ENCODE data around the gene PEX11A. TPM values are rescaled to one million over a fixed set of nuclear protein-coding genes. Genes with fewer than 3 reads are reported as not detected.

The PEX11A gene
- polyA plus RNA-seq, 1 experiment: 7.5 TPM

DNA sequence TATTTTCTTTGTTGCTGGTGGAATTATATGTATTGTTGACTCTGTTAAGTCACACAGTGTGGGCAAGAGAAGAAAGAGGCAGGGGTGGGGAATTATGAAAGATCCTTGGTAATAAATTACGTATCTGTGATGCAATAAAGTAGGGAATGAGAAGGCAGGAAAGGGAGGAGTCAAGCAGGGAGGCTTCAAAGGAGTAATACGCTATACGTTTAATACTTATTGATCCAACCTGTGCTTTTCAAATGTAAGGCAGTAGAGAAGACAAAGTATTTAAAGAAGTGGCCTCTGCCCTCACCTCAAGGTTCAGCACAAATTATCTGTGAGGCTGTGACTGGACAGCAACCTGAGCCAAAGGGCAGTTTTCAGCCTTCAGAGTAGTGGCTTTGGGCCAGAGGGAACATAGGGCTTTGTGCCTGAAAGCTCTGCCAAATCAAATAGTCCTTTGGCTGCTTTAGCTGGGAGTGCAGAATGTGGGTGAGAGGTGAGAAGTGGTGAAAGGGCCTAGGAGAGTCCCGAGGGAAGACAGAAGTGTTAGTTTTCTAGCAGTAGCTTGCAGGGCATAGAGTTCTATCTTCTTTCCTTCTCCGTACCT is 10.2 kb downstream of the PEX11A start:
- ChIA-PET POLR2A (no interaction called here), CTCF (no interaction called here)
- TF ChIP-seq, protein P1, sequence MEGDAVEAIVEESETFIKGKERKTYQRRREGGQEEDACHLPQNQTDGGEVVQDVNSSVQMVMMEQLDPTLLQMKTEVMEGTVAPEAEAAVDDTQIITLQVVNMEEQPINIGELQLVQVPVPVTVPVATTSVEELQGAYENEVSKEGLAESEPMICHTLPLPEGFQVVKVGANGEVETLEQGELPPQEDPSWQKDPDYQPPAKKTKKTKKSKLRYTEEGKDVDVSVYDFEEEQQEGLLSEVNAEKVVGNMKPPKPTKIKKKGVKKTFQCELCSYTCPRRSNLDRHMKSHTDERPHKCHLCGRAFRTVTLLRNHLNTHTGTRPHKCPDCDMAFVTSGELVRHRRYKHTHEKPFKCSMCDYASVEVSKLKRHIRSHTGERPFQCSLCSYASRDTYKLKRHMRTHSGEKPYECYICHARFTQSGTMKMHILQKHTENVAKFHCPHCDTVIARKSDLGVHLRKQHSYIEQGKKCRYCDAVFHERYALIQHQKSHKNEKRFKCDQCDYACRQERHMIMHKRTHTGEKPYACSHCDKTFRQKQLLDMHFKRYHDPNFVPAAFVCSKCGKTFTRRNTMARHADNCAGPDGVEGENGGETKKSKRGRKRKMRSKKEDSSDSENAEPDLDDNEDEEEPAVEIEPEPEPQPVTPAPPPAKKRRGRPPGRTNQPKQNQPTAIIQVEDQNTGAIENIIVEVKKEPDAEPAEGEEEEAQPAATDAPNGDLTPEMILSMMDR (IDR thresholded peaks at IDR 0.05; ENCODE audit: low read depth, low read length): no peak
- no peak overlapping the region for H3K27ac ChIP-seq (ENCODE audit: low read depth, low read length)
- DNase-seq (ENCODE audit: low read depth, low spot score): no peak
- H3K9me3 ChIP-seq (ENCODE audit: control insufficient read depth, insufficient read depth, low read length): no peaks in the 10 kb centered on the region
- no peak overlapping the region for H3K4me3 ChIP-seq (ENCODE audit: low read depth, low read length)
- H3K27me3 ChIP-seq (ENCODE audit: control insufficient read depth, insufficient read depth, low read length): no peaks in the 10 kb centered on the region

DNA sequence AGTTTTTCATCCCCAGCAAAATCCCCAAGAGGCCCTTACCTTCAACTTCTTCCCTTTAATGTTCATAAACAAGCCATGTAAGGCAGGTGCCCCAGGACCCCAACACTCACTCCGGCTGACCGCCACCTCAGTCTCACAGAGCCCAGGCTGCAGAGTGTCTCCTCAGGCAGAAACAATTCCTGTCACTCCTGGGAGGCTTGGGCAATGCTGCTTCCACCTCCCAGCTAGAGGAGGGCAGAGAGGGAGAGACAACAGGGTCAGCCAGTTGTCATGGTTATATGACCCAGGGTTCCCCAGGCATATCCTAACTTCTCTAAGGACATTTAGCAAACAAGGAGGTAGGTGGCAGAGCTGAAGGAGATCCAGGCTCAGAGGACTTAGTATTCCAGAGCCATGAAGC is 11.3 kb downstream of the PEX11A start, which contains the start of gene PLIN1:
Gene PLIN1 (minus strand): TSS at position 156 of the 400 bp plus-strand sequence. CDS start 1,878 bp downstream, outside the sequence.
- H3K27ac ChIP-seq (ENCODE audit: low read depth, low read length): no peak within 1 kb of the TSS

DNA sequence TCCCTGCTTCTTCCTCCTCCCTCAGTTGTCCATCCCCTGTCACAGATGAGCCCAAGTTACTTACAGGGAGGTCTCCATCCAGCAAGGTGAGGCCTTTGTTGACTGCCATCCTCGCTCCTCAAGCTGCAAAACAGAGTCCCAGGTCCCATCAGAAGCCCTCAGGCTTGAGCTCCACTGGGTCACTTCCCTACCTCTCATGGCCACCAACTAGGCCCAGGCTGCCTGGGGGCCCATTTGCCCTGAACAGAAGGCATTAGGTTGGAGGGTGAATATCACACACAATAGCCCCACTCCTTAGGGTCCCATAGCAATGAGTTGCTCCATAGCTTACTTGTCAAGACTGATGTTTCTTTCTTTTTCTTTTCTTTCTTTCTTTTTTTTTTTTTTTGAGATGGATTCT is 13.2 kb downstream of the PEX11A start:
- DNase-seq (ENCODE audit: low read depth, low spot score): no peak
- no peak overlapping the region for H3K4me3 ChIP-seq (ENCODE audit: low read depth, low read length)
- peaks cover 2% of the 10 kb centered on the region for H3K27me3 ChIP-seq (ENCODE audit: control insufficient read depth, insufficient read depth, low read length)
- CTCF ChIA-PET: no interaction called here
- POLR2A ChIA-PET: no interaction called here
- TF ChIP-seq, protein P1 (IDR thresholded peaks at IDR 0.05; ENCODE audit: low read depth, low read length): no peak
- H3K9me3 ChIP-seq (ENCODE audit: control insufficient read depth, insufficient read depth, low read length): no peaks in the 10 kb centered on the region; the same call in 1 of the 2 replicates
- no peak overlapping the region for H3K27ac ChIP-seq (ENCODE audit: low read depth, low read length)

More for the DNA sequence above, 11.3 kb downstream of the PEX11A start, which contains the start of gene PLIN1:
- Histone ChIP-seq H3K9me3 (ENCODE audit: control insufficient read depth, insufficient read depth, low read length) (no peaks in the 10 kb centered on the region), H3K27me3 (ENCODE audit: control insufficient read depth, insufficient read depth, low read length) (peaks cover 2% of the 10 kb centered on the region), H3K4me3 (ENCODE audit: low read depth, low read length) (no peak within 1 kb of the TSS)
- ChIA-PET CTCF (no interaction called here), POLR2A (no interaction called here)
- TF ChIP-seq, protein P1 (IDR thresholded peaks at IDR 0.05; ENCODE audit: low read depth, low read length): no peak
- no peak for DNase-seq (ENCODE audit: low read depth, low spot score)

DNA sequence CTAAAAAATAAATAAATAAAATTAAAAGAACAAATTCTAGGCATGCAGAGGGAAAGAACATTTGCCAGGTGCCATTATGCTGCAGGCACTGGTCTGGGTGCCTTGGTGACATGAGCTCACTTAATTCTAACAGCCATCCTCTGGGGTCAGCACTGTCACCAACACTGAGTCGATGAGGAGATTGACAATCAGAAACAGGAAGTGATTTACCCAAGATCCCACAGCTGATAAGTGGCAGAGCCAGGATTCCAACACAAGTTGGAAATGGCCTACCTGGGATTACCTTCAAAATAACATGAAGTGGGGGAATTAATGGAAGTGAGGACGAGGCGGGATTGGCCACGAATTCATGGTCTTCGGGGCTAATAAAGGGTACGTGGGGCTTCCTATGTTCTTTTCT is 14.9 kb downstream of the PEX11A start:
- Histone ChIP-seq H3K4me3 (ENCODE audit: low read depth, low read length) (no peak overlapping the region), H3K27ac (ENCODE audit: low read depth, low read length) (no peak overlapping the region), H3K9me3 (ENCODE audit: control insufficient read depth, insufficient read depth, low read length) (no peaks in the 10 kb centered on the region; the same call in 1 of the 2 replicates), H3K27me3 (ENCODE audit: control insufficient read depth, insufficient read depth, low read length) (peaks cover 5% of the 10 kb centered on the region)
- no peak for DNase-seq (ENCODE audit: low read depth, low spot score)
- TF ChIP-seq, protein P1 (IDR thresholded peaks at IDR 0.05; ENCODE audit: low read depth, low read length): no peak
- ChIA-PET CTCF (interaction anchor here (0.6 kb wide), 1 partner anchor 32 kb away, joined by 9 read pairs; no protein-coding TSS in a partner anchor), POLR2A (interaction anchor here (0.6 kb wide), 1 partner anchor 574 kb away, joined by 8 read pairs; no protein-coding TSS in a partner anchor)

DNA sequence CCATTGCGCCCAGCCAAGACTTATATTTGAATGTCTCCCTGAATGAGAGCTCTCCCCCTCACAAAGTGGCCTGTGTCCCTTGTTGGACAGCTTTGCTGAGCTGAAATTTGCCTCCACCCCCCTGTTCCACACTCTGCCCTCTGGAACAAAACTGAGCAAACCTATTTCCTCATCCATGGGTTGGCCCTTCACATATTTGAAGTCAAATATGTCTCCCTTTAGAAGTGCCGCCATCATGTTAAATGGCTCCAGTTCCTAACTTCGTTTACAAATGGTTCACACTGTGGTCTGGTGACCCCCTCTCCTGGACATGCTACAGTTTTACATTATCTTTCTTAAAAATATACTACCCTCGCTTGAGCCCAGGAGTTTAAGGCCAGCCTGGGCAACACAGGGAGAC is 16.0 kb downstream of the PEX11A start:
- DNase-seq (ENCODE audit: low read depth, low spot score): no peak
- POLR2A ChIA-PET: interaction anchor here (0.6 kb wide), 1 partner anchor 17 kb away, joined by 6 read pairs; no protein-coding TSS in a partner anchor
- CTCF ChIA-PET: interaction anchor here (0.7 to 1.4 kb wide), 3 partner anchors 8 to 103 kb away, joined by 4 to 9 read pairs (median 4); no protein-coding TSS in a partner anchor

More for the DNA sequence above, 16.0 kb downstream of the PEX11A start:
- no peak overlapping the region for H3K4me3 ChIP-seq (ENCODE audit: low read depth, low read length)
- no peak overlapping the region for H3K27ac ChIP-seq (ENCODE audit: low read depth, low read length)
- TF ChIP-seq, protein P1 (IDR thresholded peaks at IDR 0.05; ENCODE audit: low read depth, low read length): no peak
- H3K27me3 ChIP-seq (ENCODE audit: control insufficient read depth, insufficient read depth, low read length): peaks cover 5% of the 10 kb centered on the region
- H3K9me3 ChIP-seq (ENCODE audit: control insufficient read depth, insufficient read depth, low read length): no peaks in the 10 kb centered on the region; the same call in 1 of the 2 replicates
